Adrenal gland (tissue), 12 donors: ENCODE measurements around the gene ATP6AP1. TPM values are rescaled to one million over a fixed set of nuclear protein-coding genes. Genes with fewer than 3 reads are reported as not detected.

Source experiments
- DNase-seq, 7 donors: peaks; one replicate each; pipeline ENCODE4 v3.0.0-alpha.2; 2019 to 2020
- H3K27ac ChIP-seq, 5 donors: fragments of 200-600 bp; sonication (generic) in 4 of 5; 1 replicate in 3 of 5; 2 replicates in 2 of 5; pipeline versions ENCODE4 v1.5.1 to v1.8.0; 2016 to 2020; ENCODE audit warnings: mild to moderate bottlenecking in 1 of 5
- H3K27me3 ChIP-seq: fragments of 200-600 bp; 2 replicates; pipeline ENCODE4 v1.8.0; 2021
- H3K36me3 ChIP-seq, 2 donors: fragments of 200-600 bp; replicated peaks in 1 of 2; 1 replicate in 1 of 2; 2 replicates in 1 of 2; pipeline versions ENCODE4 v1.5.1 to v1.8.0; 2018 to 2022
- H3K4me1 ChIP-seq, 2 donors: fragments of 200-600 bp; replicated peaks in 1 of 2; 1 replicate in 1 of 2; 2 replicates in 1 of 2; pipeline versions ENCODE4 v1.5.1 to v1.8.0; 2018 to 2021
- H3K4me3 ChIP-seq, 4 donors: fragments of 200-600 bp; sonication (generic) in 3 of 4; one replicate each; pipeline ENCODE4 v1.5.1; 2016 to 2018
- H3K9me3 ChIP-seq, 3 donors: fragments of 200-600 bp; sonication (generic) in 1 of 3; replicated peaks in 1 of 3; 1 replicate in 2 of 3; 2 replicates in 1 of 3; pipeline versions ENCODE4 v1.5.1 to v1.8.0; 2016 to 2021
- CTCF ChIP-seq, 6 experiments: fragments of 450-650 bp in 4 of 6; fragments of 200-600 bp in 2 of 6; sonication (generic) in 1 of 6; IDR thresholded peaks; 1 replicate in 5 of 6; 2 replicates in 1 of 6; pipeline versions ENCODE4 v1.5.1 to v1.8.0; 2016 to 2021; ENCODE audit warnings: antibody characterized with exemption in 6 of 6, mild to moderate bottlenecking in 2 of 6, moderate library complexity in 1 of 6
- POLR2A ChIP-seq, 2 donors: fragments of 450-650 bp; IDR thresholded peaks; one replicate each; pipeline ENCODE4 v1.6.1; 2017; ENCODE audit warnings: antibody characterized with exemption in 2 of 2, mild to moderate bottlenecking in 2 of 2, moderate library complexity in 1 of 2
- WGBS, 4 donors: extraction: QIAGEN DNeasy Blood & Tissue Kit in 2 of 4; methylation state at CpG; one replicate each; pipeline versions ENCODE4 v1.1.5 to v1.1.7; 2013 to 2017; 5-methylcytosine and 5-hydroxymethylcytosine counted together
- intact Hi-C, 2 donors: fragments of 100-400 bp; cut with DNase I; formaldehyde crosslinking; loops; one replicate each; pipeline versions ENCODE4 v1.14.1 to v1.15.0; 2022 to 2023
- polyA plus RNA-seq, 3 donors: library from polyadenylated mRNA; stranded (reverse); fragments of 200-250 nt in 2 of 3; fragments of 350-450 nt in 1 of 3; fragmentation: Illumina TruSeq in 1 of 3; extraction: RNeasy Lipid Tissue Mini Kit (QIAGEN cat#74804) in 1 of 3; gene quantifications; one replicate each; pipeline ENCODE4 v1.2.3, GENCODE V29; 2013 to 2014
- total RNA-seq, 9 donors: library from RNA; depleted of rRNA in 4 of 9; stranded (reverse); fragments of >200 nt in 4 of 9; fragments of 120-200 nt in 1 of 9; fragmentation: NEBNext Ultra II Directional in 1 of 9; extraction: Animal tissue kit (Norgen Biotek cat#: 25700) in 1 of 9; gene quantifications; one replicate each; pipeline versions ENCODE4 v1.1.0 to v1.2.4, GENCODE V29; 2013 to 2023
- donor health status: healthy with polysubstance abuse.
- donor health status: Bipolar disorder and iron deficiency.
- donor health status: DM: yes; HTN: yes; CAD: no.
- donor health status: DM: no; HTN: no; CAD: no.
- donor health status: DM: no; HTN: no; CAD: no.
- donor health status: DM: yes; HTN: yes; CAD: no.

ATP6AP1 gene
- total and polyA plus RNA-seq, 12 donors: 55.4 to 170 (median 117) TPM

DNA sequence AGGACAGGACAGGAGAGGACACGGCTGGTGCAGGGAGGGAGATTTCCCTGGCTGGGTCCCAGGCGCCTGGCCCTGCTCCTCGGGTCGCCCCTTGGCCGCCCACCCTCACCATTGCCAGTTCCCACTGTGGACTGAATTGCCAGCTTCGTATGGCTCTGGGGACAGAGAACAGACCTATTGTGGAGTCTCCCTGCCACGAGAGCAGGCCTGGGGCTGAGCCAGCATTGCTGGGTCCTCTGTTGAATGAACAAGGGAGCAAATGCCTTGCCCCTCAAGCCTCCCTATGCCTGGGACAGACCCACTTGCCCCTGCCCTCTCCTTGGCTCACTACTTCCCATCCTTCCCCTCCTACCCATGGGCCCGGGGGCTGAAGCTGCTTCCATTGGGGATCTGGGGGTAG is 33.9 kb downstream of the ATP6AP1 start:
- no peak for TF ChIP-seq CTCF (IDR thresholded peaks at IDR 0.05)
- no peak for TF ChIP-seq POLR2A (IDR thresholded peaks at IDR 0.05)
- Histone ChIP-seq H3K4me3 (no peak overlapping the region), H3K36me3 (peaks cover 0 to 33% of the 10 kb centered on the region in 2 donors), H3K9me3 (no peaks in the 10 kb centered on the region), H3K27ac (no peak overlapping the region), H3K4me1 (no peaks in the 10 kb centered on the region), H3K27me3 (no peaks in the 10 kb centered on the region)
- no peak for DNase-seq
- 75 to 88% (median 86%) methylated on average over 2 to 8 of the region's 8 CpGs for WGBS, 4 donors
- intact Hi-C loops: no loop called here

DNA sequence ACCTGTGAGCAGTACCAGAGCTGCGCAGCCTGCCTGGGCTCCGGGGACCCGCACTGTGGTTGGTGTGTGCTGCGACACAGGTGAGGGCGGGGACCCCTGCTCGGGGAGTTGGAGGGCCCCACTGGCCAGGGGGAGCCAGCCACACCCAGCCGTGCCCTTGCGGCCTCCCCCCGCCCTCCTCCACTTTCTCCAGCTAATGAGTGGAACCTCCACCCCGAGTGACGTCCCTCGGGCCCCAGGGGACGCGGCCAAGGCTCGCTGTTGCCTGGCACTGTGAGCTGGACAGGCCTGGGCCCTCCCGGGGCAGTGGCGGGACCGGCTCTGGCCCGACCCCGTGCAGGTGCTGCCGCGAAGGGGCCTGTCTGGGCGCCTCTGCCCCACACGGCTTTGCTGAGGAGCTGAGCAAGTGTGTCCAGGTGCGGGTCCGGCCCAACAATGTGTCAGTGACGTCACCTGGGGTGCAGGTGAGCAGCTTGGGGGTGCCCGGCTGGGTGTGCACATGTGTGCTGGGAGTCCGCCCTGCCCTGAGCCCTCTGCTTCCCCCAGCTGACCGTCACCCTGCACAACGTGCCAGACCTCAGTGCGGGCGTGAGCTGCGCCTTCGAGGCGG is 35.2 kb downstream of the ATP6AP1 start:
- Histone ChIP-seq H3K4me3 (no peak overlapping the region), H3K36me3 (peaks cover 0 to 46% of the 10 kb centered on the region in 2 donors), H3K27me3 (no peaks in the 10 kb centered on the region), H3K9me3 (no peaks in the 10 kb centered on the region), H3K4me1 (no peaks in the 10 kb centered on the region), H3K27ac (no peak overlapping the region)
- 89 to 100% (median 96%) methylated on average over 1 to 35 of the region's 36 CpGs for WGBS, 4 donors
- no peak for DNase-seq
- no peak for TF ChIP-seq CTCF (IDR thresholded peaks at IDR 0.05)
- intact Hi-C loops: no loop called here

GRCh38 chrX:154464806-154465365 is 36.4 kb downstream of the ATP6AP1 start:
- no peak for TF ChIP-seq CTCF (IDR thresholded peaks at IDR 0.05)
- TF ChIP-seq POLR2A (IDR thresholded peaks at IDR 0.05): no peak
- DNase-seq: no peak
- intact Hi-C loops: no loop called here
- no peak overlapping the region for H3K27ac ChIP-seq
- H3K36me3 ChIP-seq: peaks cover 0 to 58% of the 10 kb centered on the region in 2 donors
- 60 to 94% (median 93%) methylated on average over 1 to 28 of the region's 28 CpGs for WGBS, 4 donors
- H3K9me3 ChIP-seq: no peaks in the 10 kb centered on the region
- H3K27me3 ChIP-seq: no peaks in the 10 kb centered on the region
- no peak overlapping the region for H3K4me3 ChIP-seq
- H3K4me1 ChIP-seq: no peaks in the 10 kb centered on the region

- Histone ChIP-seq H3K4me3 (no peak overlapping the region), H3K9me3 (no peaks in the 10 kb centered on the region), H3K27ac (no peak overlapping the region), H3K27me3 (no peaks in the 10 kb centered on the region), H3K4me1 (no peaks in the 10 kb centered on the region), H3K36me3 (peaks cover 0 to 65% of the 10 kb centered on the region in 2 donors)
- no peak for DNase-seq
- intact Hi-C loops: no loop called here
- WGBS, 4 donors: 92 to 95% (median 93%) methylated on average over 2 to 14 of the region's 14 CpGs
- no peak for TF ChIP-seq POLR2A (IDR thresholded peaks at IDR 0.05)
- no peak for TF ChIP-seq CTCF (IDR thresholded peaks at IDR 0.05)
Measured at GRCh38 chrX:154465601-154466000, 37.1 kb downstream of the ATP6AP1 start.
